GM21723 (cell line): ENCODE results near the gene PEAK1.

Experiments used
- ATAC-seq: cut with Tn5 transposase; IDR thresholded peaks from one replicate; pipeline ENCODE4 v1.9.1; 2021; ENCODE audit warnings: mild to moderate bottlenecking, moderate library complexity; ENCODE audit not compliant: unreplicated experiment

PEAK1 gene

DNA sequence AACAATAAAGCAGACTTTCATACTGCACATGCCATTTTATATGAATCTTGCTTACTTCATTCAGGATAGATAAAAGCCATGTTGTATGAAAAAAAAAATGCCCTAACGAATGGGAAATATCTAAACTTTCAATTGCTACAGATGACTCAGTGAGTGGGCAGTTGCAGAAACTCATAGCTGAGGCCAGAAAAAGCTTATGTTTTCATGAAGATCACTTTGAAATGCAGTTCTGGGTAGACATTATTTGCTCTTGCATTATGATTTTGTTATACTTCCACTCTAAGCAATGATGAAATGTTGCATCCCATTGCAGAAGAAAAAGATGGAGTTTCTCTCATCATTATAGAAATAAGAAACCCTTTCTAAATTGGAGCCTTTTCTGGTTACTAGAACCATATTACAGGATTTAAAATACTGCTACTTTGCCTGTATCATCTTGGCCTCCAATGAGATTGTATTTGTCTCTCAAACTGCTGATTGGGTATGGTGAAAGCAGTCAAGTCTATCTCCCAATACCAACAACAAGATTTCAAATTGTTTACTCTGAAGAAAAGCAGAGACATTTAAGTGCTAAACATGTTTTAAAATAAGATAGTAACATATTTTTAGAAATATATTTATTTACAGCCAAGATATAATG is 17.0 kb downstream of the PEAK1 start:
- ATAC-seq = no peak

DNA sequence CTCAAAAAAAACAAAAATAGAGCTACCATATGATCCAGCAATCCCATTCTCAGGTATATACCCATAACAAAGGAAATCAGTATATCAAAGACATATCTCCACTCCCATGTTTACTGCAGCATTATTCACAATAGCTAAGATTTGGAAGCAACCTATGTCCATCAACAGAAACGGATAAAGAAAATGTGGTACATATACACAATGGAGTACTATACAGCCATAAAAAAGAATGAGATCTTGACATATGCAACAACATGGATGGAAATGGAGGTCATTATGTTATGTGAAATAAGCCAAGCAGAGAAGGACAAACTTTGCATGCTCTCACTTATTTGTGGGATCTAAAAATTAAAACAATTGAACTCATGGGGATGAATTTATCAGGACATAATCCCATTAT is 19.6 kb downstream of the PEAK1 start:
- ATAC-seq = no peak

GRCh38 chr15:77398927-77399326 is 21.0 kb downstream of the PEAK1 start:
- ATAC-seq = no peak

DNA sequence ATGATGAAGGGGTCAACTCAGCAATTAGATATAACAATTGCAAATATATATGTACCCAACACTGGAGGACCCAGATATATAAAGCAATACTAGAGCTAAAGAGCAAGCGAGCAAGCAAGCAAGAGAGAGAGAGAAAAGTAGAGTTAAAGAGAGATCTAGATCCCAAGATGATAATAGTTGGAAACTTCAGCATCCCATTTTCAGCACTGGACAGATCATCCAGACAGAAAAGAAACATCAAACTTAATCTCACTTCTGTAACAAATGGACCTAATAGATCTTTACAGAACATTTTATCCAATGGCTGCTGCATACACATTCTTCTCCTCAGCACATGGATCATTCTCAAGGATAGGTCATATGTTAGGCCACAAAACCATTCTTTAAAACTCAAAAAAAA is 23.2 kb downstream of the PEAK1 start:
- ATAC-seq = no peak

- no peak for ATAC-seq
Observed at GRCh38 chr15:77395013-77395774, 24.7 kb downstream of the PEAK1 start.

DNA sequence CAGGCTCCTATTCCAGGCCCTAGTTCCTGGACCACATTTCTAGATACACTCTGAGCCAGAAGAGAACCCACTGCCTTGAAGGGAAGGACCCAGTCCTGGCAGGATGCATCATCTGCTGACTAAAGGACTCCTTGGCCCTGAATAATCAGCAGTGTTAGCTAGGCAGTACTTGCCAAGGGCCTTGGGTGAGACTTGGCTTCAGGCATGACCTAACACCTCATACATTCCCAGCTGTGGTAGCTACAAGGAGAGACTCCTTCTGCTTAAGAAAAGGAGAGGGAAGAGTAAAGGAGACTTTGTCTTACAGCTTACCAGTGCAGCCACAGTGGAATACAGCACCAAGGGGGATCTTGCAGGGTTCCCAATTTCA is 26.4 kb downstream of the PEAK1 start:
- ATAC-seq = no peak

GRCh38 chr15:77392762-77393470 is 27.0 kb downstream of the PEAK1 start:
- ATAC-seq = no peak

DNA sequence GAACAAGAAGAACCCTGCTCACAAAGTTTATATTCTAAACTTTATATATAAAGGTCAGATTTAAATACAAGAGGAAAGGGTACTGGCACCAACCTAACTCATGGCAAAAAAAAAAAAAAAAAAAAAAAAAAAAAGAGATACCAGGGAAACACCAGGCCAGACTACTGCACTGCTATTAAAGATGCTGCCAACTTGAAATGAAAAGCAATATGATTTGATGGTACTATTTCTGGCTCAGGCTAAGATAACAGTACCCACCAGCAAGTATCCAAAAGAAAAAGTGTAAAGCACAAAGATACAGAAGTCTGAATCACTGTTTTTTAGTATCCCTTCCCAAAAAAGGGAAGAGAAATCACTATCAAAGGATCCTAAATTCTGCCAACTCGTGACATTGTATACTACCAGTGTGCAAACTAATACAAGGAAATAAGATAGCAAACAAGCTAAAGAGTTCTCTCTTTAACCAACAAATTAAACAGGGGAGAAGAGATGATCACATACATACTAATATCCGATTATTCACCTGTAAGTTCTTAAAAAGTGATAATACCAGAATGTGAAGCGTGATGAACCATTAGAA is 28.4 kb downstream of the PEAK1 start:
- no peak for ATAC-seq

DNA sequence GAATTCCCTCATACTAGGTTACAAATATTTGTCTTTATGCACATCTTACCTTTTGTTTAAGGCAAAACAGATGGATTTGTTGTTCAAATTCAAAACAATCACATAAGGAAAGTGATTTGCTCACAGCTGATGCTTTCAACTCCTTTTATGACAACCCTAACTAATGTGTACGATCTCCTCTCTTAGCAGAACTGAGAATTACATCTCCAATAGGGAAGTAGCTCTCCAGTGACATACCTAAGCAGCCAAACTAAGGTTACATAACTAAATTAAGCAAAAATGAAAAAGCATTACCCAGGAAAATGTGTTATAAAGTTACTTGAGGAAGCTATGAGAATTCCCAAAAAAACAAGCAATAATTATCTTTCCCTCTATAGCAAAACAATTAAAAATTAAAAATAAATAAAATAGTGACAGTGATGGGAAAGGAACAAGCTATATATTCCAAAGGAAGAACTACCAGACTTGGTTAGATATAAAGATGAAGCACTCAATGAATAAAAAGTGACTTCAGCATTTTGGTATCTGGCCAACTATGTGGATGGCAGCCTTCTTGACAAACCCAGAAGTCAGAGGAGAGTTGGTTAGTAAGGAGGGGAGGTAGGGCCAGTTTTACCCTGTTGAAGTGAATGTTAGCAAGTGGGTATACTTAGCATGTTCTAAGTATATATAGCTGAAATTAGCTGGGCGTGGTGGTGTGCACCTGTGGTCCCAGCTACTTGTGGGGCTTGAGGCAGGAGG is 32.4 kb downstream of the PEAK1 start:
- no peak for ATAC-seq

GRCh38 chr15:77386626-77387025 is 33.3 kb downstream of the PEAK1 start:
- no peak for ATAC-seq

DNA sequence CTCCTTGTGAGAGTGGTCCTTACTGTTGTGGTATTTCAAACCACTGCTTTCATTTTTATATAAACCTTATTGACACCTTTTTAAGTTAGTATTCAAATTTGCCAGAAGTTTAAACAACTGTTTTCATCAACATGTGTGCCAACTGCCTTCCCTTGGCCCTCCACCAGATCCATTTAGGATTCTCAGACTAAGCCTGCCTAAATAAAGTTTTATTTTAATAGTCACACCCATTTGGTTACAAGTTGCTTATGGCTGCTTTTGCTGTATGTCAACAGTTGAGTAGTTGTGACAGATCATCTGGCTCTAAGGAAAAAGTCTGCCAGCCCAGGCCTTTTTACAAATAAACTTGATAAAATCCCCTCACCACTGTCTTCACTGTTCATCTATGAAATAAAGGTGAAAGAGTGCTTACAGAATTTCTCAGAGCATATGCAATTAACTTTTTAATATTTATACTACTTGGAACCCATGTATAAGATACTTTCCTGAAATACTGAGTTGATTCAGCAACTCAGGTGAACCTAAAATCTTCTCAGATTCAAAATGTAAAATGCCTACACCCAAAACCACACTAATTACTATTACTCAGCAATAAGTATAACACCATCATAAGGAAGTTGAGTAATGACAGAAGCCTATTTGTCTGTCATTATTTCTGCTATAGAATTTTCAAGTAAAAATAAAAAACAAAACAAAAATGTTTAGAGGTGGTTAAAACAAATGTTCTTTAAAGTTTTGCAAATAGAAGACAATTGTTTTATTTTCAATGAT is 35.1 kb downstream of the PEAK1 start:
- ATAC-seq = no peak

DNA sequence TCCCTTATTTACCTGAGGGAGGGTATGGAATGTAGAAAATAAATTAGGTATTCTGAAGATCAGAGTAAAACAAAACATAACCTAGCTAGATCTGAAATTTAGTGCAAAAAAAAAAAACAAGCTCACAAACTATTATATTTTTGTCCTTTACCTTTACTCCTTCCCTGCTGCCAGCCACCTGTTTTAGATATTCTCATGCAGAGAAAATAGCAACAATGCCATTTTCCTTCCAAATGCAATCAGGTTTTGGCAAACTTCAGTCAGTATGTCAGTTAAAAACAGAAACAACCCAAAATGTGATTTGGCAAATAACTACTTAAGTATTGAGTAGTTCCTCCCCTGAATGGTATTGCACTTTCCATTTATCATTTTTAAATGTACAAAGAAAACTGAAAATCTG is 35.8 kb downstream of the PEAK1 start:
- ATAC-seq = no peak

DNA sequence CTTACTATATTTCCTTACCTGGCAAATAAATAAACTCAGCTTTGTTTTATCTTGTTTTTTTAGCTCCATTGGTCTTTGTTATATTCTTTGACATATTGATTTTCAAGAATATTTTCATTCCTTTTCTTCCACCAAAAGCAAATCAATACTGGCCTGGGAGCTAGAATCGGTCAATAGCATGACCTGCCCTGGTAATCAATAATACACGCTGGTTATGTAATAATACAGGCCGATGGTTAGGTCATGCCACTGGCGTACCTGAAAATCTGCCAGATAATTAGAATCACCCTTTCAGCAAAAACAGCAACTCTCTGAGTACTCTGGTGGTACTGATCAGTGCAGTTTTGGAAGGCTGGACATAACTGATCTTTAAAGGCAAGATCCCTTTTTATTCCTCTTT is 39.9 kb downstream of the PEAK1 start:
- ATAC-seq = no peak

- ATAC-seq = no peak
Observed at GRCh38 chr15:77376770-77377169, 43.1 kb downstream of the PEAK1 start.

DNA sequence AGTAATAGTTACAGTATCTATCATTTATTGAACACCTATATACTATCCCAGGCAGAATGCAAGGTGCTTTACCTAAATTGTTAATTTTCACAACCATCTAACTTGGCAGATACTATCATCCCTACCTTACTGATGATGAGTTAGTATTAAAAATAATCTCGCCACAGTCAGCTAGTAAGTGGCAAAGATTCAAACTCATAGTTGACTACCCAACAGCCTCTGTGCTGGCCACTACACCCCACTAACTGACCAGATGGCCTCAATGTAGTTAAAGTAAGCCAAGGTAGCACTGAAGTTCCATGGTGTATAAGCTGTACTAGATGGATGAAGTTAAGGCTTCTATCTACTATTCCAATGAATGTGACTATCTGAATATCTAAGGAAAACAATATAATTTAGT is 44.8 kb downstream of the PEAK1 start:
- no peak for ATAC-seq

DNA sequence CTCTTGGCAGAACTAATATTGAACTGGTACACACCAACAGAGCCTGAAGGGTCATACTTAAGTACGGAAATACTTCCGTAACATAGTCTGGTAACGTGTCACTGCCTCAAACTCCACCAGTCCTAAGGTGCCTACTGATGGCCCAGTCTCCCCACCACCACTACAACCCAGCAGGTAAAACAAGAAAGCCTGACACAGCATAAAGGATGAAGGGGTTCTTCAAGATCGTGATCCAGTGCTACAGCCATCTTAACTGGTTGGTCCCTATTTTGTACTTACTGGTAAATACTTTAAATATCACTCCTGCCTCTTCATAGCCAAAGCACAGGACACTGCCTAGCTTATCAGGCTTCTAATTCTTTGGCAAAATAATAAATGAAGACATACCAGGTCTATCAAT is 46.5 kb downstream of the PEAK1 start:
- ATAC-seq = no peak

GRCh38 chr15:77371850-77372563 is 47.9 kb downstream of the PEAK1 start:
- no peak for ATAC-seq

- ATAC-seq = no peak
Observed at GRCh38 chr15:77370580-77370979, 49.3 kb downstream of the PEAK1 start.

GRCh38 chr15:77369168-77369567 is 50.7 kb downstream of the PEAK1 start:
- ATAC-seq = no peak

- ATAC-seq = no peak
Observed at GRCh38 chr15:77367631-77368030, 52.3 kb downstream of the PEAK1 start.
